ENCODE measurements around the gene C4B.

DNA sequence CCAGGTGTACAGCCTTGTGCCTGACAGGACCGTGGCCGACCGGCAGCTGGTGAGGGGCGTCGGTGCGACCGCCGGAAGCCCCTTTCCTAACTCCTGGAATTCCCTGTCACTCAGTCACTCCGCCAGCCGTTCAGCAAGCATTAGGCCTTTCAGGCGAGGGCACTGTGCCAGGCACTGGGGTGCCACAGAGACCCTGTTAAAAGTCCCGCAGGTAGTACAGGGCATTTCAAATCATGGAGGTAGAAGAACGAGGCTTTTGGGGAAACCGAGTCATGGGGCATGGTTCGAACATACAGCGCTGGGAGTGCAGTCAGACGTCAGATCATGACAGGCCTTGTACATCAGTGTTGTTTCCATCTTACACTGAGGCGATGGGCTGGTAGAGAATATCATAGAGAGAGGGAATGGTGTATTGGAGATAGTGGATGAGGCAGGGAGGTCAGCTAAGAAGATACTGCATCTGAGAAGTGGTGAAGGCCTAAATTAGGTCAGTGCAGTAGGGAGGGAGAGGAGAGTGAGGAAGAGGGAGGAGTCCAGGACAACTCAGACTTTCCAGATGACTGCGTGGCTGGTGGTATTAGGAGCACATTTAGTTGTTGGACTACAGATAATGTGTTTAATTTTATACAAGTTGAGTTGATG is 41.8 kb upstream of the C4B start:
- TF ChIP-seq, protein P1, sequence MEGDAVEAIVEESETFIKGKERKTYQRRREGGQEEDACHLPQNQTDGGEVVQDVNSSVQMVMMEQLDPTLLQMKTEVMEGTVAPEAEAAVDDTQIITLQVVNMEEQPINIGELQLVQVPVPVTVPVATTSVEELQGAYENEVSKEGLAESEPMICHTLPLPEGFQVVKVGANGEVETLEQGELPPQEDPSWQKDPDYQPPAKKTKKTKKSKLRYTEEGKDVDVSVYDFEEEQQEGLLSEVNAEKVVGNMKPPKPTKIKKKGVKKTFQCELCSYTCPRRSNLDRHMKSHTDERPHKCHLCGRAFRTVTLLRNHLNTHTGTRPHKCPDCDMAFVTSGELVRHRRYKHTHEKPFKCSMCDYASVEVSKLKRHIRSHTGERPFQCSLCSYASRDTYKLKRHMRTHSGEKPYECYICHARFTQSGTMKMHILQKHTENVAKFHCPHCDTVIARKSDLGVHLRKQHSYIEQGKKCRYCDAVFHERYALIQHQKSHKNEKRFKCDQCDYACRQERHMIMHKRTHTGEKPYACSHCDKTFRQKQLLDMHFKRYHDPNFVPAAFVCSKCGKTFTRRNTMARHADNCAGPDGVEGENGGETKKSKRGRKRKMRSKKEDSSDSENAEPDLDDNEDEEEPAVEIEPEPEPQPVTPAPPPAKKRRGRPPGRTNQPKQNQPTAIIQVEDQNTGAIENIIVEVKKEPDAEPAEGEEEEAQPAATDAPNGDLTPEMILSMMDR (conservative IDR thresholded peaks at IDR 0.05; ENCODE audit: low read depth in 2 of 2), result no peak
- TF ChIP-seq, protein P2, sequence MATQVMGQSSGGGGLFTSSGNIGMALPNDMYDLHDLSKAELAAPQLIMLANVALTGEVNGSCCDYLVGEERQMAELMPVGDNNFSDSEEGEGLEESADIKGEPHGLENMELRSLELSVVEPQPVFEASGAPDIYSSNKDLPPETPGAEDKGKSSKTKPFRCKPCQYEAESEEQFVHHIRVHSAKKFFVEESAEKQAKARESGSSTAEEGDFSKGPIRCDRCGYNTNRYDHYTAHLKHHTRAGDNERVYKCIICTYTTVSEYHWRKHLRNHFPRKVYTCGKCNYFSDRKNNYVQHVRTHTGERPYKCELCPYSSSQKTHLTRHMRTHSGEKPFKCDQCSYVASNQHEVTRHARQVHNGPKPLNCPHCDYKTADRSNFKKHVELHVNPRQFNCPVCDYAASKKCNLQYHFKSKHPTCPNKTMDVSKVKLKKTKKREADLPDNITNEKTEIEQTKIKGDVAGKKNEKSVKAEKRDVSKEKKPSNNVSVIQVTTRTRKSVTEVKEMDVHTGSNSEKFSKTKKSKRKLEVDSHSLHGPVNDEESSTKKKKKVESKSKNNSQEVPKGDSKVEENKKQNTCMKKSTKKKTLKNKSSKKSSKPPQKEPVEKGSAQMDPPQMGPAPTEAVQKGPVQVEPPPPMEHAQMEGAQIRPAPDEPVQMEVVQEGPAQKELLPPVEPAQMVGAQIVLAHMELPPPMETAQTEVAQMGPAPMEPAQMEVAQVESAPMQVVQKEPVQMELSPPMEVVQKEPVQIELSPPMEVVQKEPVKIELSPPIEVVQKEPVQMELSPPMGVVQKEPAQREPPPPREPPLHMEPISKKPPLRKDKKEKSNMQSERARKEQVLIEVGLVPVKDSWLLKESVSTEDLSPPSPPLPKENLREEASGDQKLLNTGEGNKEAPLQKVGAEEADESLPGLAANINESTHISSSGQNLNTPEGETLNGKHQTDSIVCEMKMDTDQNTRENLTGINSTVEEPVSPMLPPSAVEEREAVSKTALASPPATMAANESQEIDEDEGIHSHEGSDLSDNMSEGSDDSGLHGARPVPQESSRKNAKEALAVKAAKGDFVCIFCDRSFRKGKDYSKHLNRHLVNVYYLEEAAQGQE (IDR thresholded peaks at IDR 0.05; ENCODE audit: unreplicated experiment), result no peak
- TF ChIP-seq JUNB (IDR thresholded peaks at IDR 0.05; ENCODE audit: unreplicated experiment) (no peak), POLR2AphosphoS5 (IDR thresholded peaks at IDR 0.05; ENCODE audit: low read depth) (no peak), EZH2 (IDR thresholded peaks at IDR 0.05; ENCODE audit: low read depth, unreplicated experiment) (no peak), EZH2phosphoT487 (IDR thresholded peaks at IDR 0.05; ENCODE audit: unreplicated experiment) (no peak), ZNF331 (CRISPR knock-in tag; IDR thresholded peaks at IDR 0.05; ENCODE audit: low read depth) (no peak)

All from GM23338 (cell line).